Measurements from ENCODE around the gene CEP164.

Gene CEP164

GRCh38 chr11:117327567-117328374 lies at the start of gene CEP164:
TSS of gene CEP164 (plus strand) at chr11:117327854. CDS start at chr11:117338587, 10,733 bp downstream.
- peak; percentile 95 for DNase-seq

- no peak for DNase-seq
Measured at GRCh38 chr11:117278347-117278746, 49.3 kb upstream of the CEP164 start.

GRCh38 chr11:117279711-117280376 lies 47.8 kb upstream of the CEP164 start:
- no peak for DNase-seq

GRCh38 chr11:117281159-117281558 lies 46.5 kb upstream of the CEP164 start:
- DNase-seq, result no peak

GRCh38 chr11:117281869-117282268 lies 45.8 kb upstream of the CEP164 start:
- DNase-seq, result no peak

- no peak for DNase-seq
Measured at GRCh38 chr11:117282956-117283355, 44.7 kb upstream of the CEP164 start.

- no peak for DNase-seq
Measured at GRCh38 chr11:117284053-117284452, 43.6 kb upstream of the CEP164 start.

GRCh38 chr11:117286588-117286987 lies 41.1 kb upstream of the CEP164 start:
- no peak for DNase-seq

GRCh38 chr11:117287668-117288067 lies 40.0 kb upstream of the CEP164 start:
- DNase-seq, result no peak

- no peak for DNase-seq
Measured at GRCh38 chr11:117289795-117290194, 37.9 kb upstream of the CEP164 start.

GRCh38 chr11:117290809-117291396 lies 36.8 kb upstream of the CEP164 start, which contains the start of gene BACE1-AS:
TSS of gene BACE1-AS (plus strand) at chr11:117291346.
- no peak for DNase-seq

- DNase-seq, result no peak
Measured at GRCh38 chr11:117292616-117293015, 35.0 kb upstream of the CEP164 start.

GRCh38 chr11:117295438-117296137 lies 32.1 kb upstream of the CEP164 start:
- no peak for DNase-seq

GRCh38 chr11:117296881-117297280 lies 30.8 kb upstream of the CEP164 start:
- no peak for DNase-seq

GRCh38 chr11:117298195-117298594 lies 29.5 kb upstream of the CEP164 start:
- no peak for DNase-seq

- DNase-seq, result no peak
Measured at GRCh38 chr11:117299351-117300282, 28.0 kb upstream of the CEP164 start.

GRCh38 chr11:117300283-117300663 lies 27.4 kb upstream of the CEP164 start:
- no peak for DNase-seq

- DNase-seq, result no peak
Measured at GRCh38 chr11:117300773-117301172, 26.9 kb upstream of the CEP164 start.

- DNase-seq, result no peak
Measured at GRCh38 chr11:117302228-117302627, 25.4 kb upstream of the CEP164 start.

GRCh38 chr11:117303101-117303500 lies 24.6 kb upstream of the CEP164 start:
- peak; percentile 72 for DNase-seq

- DNase-seq, result no peak
Measured at GRCh38 chr11:117303646-117304315, 23.9 kb upstream of the CEP164 start.

- no peak for DNase-seq
Measured at GRCh38 chr11:117305145-117305544, 22.5 kb upstream of the CEP164 start.

Data from DMS153 (cell line).